NCI-H510A treated with DMSO at 0.1 percent for 48 hours (cell line): ENCODE data around the gene DLG4.

Experiments
- DNase-seq: peaks from one replicate; lab custom pipeline; 2025; lab: John Stamatoyannopoulos, UW

DLG4 gene

DNA sequence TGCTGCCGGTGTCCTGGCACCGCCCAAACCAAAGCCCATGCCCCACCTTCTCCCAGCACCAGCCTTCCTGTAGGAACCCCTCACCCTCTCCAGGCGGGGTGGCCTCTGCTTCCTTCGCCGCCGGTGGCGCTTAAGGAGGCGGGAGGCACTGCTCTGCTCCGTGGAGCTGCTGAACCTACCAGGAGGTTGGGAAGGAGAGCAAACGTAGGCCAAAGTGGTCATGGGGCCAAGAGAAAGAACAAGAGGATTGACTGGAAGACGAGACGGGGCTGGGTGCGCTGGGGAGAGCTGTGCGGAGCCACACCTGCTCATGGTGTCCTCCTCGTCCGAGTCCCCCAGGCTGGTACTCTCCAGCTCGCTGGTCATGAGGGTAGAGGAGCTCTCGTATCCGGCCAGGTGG lies 9.9 kb upstream of the DLG4 start:
- no peak for DNase-seq

DNA sequence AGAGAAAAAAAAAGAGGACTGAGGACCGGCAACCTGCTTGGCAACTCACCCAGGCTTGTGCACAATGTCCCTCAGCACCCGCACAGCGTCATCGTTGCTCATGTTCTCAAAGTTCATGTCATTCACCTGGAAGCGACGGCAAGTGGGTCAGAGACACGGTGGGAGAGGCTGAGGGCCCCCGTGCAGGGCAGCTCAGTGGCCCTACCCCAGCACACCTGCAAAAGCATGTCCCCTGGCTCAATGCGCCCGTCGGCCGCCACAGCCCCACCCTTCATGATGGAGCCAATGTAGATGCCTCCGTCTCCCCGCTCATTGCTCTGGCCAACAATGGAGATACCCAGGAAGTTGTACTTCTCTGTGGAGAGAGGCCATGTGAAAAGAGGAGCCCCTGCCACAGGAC lies 9.3 kb upstream of the DLG4 start:
- no peak for DNase-seq

DNA sequence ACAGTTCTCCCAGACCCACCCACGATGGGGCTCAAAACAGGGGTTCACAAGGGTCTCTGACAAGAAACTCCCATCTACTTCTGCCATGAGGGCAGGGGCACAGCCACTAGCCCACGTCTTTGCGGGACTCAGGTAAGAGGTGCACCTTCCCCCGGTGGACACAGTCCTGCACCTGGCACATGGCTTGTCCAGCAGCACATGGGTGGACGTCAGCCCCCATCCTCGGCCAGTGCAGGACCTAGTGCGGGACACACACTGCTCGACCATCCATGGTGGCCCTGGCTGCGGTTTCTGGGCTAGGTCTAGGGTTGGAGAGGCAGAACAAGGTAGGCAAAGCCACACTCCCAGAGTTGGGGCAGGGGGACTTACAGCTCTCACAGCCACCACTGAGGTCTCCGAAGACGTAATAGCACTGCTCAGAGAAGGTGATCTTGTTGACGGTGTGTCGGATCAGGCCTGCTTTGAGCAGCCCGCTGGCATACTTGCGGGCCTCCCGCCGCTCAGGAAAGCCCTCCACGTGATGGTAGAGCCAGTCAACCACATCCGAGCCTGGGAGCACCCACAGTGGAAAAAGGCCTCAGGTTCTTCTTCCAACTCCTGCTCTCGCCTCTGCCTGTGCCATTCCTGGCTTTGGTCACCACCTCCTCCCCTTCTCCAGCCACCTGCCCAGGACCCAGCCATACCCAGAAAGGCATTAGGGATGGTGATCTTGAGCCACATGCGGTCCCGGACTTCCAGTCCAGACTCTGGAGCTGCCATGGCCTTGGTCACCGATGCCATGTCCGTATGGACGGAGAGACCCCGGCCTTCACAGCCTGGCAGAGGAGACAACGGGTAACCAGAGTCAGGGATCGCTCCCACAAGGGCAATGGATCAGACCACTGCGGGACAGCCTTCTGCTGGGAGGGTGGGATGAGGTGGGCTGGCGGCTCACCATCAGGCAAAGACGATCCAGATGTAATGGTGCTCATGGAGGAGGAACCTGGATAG lies 7.4 kb upstream of the DLG4 start:
- no peak for DNase-seq

DNA sequence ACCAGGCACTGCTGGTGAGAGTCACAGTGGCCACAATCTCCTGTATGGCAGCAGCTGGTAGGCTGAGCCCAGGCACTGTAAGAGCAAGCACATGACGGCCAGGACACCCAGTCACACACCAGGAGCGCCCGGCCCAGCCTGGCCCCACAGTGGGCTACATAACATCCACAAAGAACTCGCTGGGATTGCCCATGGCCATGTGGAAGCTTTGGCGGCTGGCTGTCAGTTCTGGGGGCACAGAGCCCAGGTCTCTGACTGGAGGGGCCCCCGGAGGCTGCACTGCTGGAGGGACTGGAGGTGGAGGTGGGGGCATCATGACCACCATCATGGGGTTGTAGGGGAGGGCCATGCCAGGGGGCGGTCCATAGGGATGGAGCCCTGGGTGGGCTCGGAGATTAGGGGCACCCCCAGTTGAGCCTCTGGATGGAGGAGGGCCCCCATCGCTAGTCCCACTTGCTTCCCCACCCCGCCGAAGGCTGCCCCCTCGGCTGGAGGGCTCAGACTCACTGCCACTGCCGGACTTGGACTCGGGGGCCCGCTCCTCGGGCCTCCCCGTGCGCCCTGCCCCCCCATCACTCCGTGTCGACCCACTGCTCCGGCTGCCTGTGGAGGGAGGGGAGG lies 6.2 kb upstream of the DLG4 start:
- no peak for DNase-seq

DNA sequence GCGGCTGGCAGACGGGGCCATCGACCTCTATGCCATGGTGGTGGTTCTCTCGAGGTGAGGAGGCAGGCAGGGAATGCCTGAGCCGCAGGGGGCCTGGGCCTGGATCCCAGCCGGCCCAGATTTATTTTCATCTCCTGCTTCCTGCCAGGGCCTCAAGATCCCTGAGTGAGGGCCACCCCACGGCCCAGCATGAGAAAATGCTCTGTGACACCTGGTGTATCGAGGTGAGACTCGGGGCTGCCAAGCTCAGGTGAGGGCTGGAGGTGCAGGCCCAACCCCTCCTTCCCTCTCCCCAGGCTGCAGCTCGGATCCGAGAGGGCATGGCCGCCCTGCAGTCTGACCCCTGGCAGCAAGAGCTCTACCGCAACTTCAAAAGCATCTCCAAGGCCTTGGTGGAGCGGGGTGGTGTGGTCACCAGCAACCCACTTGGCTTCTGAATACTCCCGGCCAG lies 5.0 kb upstream of the DLG4 start:
- no peak for DNase-seq

DNA sequence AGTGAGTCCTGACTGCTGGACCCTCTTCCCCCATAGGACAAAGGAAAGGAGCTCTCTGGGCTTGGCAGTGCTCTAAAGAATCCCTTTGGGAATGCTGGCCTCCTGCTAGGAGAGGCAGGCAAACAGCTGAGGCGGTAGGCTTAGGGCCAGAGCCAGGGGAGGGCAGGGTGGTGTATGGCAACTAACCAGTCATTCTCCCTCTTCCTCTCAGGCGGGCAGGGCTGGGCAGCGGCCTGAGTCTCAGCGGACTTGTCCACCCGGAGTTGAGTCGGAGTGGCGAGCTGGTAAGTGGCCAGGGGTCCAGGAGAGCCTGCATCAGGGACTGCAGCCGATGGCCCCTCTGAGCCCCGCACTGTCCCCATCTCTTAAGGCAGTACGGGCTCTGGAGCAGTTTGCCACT lies 4.5 kb upstream of the DLG4 start:
- DNase-seq = no peak

DNA sequence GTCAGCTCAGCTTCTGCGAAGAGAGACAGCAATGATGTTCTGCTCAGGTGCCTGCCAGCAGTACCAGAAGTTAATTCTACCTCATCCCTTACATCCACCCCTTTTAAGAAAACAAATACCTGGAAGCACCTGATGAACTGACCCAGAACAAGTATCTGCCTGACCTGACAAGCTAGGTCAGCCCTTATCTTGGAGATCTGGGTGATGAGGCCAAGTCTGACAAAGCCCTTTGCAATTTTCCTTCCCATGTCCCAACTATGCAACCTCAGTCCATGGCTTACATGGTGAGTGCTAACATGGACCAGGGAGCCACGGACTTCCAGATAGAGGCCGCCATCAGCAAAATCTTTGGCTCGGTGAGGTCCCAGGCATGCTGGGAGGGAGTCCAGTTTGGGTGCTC lies 3.7 kb upstream of the DLG4 start:
- DNase-seq = no peak

DNA sequence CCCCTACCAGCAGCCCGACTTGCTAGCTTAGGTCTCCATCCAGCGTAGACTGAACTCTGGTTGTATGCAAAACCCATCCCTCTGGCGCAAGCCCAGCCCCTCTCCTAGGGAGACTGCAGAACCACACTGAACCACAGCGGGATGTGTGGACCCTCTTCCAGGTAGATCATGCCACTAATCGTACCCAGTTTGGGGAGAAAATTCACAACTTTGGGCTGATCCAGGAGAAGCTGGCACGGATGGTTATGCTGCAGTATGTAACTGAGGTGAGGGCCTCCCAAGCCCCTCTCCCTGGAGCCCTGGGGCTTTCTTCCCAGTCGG lies 3.3 kb upstream of the DLG4 start:
- DNase-seq = no peak

DNA sequence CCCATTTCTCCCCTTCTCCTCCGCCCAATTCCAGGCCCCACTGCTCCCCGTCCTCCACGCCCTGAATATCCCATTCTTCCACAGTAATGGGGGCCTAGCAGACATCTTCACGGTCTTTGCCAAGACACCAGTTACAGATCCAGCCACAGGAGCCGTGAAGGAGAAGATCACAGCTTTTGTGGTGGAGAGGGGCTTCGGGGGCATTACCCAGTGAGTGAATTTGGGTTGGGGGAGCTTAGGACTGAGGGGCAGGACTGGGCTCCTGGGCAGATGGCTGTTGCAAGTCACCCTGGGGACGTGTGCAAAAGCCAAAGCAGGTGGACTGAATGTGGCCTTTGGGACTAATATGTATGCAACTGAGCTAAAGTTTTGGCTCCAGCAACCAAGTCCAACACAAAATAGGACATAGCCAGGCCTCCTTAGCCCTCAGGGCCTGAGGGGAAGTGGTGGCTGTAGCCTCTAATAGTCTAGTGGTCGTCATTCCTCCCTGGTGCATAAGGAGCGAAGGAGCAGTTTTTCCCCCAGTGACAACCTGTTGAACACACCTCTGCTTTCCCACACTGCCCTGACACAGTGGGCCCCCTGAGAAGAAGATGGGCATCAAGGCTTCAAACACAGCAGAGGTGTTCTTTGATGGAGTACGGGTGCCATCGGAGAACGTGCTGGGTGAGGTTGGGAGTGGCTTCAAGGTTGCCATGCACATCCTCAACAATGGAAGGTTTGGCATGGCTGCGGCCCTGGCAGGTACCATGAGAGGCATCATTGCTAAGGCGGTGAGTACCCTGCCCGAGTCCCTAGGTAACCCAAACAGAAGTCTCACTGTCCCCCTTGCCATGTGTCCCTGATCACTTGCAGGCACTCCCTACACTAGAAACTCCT lies 2.7 kb upstream of the DLG4 start:
- DNase-seq = no peak

DNA sequence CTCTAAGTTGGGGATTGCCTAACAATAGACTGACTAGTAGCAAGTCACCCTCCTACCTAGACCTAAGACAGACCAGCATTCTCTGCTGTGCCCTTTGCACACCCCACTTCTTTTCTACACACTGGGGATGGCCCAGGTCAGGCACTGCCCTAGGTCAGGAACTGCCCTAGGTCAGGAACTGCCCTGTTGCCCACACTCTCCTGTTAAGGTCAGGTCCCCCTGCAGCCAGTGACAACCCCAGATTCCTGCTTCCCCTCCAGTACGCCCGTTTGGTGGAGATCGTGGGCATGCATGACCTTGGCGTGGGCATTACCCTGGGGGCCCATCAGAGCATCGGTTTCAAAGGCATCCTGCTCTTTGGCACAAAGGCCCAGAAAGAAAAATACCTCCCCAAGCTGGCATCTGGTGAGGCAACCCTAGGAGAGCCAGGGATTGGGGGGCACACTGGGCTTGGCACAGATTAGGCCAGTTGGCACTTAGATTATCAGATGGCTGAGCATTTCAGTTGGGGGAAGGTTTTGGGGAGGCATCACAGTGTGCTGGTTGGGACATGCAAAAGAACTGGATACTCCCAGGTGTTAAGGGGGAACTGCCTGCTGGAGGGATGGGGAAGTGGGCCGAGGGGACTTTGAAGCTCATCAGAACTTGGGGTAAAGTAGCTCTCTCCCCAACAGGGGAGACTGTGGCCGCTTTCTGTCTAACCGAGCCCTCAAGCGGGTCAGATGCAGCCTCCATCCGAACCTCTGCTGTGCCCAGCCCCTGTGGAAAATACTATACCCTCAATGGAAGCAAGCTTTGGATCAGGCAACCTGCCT lies 1.8 kb upstream of the DLG4 start:
- no peak for DNase-seq

DNA sequence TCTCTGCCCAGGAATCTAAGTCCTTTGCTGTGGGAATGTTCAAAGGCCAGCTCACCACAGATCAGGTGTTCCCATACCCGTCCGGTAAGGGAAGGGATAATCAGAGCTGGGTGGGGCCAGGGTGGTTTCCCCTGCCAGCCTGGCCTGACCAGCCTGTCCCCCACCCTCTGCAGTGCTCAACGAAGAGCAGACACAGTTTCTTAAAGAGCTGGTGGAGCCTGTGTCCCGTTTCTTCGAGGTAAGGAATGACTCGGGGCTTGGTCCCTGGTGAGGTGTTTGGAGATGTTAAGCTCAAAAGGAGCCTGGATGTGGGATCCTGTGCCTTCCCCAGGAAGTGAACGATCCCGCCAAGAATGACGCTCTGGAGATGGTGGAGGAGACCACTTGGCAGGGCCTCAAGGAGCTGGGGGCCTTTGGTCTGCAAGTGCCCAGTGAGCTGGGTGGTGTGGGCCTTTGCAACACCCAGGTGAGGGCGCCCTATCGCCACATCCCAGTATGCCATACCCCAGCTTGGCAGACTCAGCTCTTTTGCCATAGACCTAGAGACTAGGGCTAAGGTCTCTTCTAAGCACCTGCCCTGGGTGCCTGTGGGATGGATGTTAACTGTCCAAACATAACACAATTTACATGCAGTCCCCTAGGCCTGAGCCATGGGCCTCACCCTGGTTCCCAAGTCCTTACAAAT lies 1.1 kb upstream of the DLG4 start:
- peak; percentile 20 for DNase-seq

DNA sequence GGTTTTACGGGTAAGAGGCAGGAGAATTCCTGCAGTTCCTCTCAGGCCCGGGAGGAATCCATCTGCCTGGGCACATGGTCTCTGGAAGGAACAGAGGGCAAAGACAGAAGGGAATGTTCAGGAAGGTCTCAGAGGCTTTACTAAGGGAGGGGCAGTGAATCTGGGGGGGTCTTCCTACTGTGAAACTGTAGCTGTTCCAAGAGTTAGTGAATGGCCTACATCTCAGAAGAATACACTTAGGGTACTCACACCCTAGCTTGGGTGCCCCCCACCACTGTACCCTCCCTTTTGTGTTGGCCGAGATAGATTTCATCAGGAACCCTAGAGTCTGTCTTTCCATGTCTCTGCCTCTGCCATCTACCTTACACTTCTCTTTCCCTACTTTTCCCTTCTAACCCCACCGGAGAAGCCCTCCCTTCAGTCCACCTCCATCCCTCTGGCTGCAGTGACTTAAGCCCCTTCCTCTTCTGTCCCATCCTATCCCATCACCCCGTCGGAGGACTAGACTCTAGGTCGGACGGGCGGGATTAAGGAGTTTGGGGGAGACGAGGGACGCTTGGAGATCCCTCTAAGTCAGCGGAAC lies 316 bp downstream of the DLG4 start:
- no peak for DNase-seq

DNA sequence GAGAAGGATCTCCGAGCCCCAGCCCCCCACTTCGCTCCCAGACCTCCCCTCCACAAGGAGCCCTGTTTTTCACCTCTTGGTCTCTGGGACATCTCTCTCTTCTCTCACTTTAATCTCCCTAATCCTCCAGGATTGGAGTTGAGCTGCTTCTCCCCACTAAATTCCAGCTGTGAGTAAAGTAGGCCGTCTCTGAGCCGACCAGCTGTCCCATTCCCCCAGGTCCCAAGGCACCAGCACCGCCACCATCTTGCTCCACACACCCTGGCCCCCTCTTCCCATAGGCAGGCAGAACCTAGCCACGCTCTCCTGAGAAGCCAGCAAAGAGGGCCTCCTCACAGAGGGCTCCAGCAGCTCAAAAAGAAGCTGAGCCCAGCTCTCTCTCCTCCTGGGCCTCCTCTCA lies 878 bp downstream of the DLG4 start:
- DNase-seq = no peak

DNA sequence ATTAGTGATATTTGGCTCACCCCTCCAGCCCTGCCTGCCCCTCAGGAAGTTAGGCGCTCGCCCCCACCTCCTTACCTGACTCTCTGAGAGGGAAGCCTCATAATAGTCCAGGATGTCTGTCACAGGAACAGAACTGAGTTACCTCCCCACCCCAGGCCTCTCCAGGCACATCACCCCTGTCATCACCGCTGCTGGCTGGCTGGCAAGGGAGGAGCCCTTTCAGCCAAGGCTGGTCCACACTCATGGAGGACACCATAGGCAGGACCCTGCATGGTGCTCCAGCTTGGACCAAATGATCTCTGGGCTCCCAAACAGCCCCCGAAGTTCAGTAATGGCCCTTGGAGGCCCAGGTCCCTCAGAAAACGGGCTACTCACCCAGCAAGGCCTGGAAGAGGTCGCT lies 1.5 kb downstream of the DLG4 start:
- DNase-seq = no peak

DNA sequence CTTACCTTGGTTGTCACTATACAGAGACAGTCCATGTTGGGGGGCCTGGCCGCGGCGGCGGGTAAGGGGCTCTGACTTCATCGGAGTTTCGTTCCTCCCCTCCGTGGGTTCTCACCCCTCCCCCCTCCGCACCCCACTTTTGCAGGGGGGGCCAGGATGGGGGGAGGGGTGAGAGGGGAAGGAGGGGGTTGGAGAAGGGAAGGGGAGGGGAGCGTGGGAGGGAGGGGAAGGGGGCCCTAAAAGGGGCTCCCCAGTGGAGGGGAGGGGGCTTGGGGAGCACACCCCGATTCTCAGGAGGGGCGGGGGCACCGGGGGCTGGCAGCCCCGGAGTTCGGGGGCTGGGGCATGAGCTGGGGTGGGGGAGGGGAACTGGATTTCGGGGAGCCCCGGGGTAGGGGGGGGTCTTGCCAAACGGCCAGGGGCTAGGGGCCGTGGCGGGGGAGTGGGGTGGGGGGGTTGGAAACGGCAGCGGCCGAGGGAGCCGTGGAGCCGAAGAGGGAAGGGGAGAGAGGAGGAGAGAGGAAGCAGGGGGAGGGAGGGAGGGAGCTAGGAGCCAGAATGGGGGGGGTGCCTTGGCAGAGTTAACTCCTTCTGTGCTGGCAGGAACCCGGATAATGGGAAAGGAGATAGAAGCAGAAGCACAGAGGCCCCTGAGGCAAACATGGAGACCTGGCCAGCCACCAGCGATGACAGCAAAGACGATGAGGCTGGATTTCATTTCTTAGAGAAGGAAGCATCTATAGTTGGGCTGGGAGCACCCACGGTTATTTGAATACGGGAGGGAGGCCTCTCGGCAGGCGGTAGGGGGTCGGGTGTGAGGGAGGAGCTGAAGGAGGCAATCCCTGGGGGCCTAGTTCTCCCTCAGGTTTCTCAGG lies 2.3 kb downstream of the DLG4 start:
- peak; percentile 56 for DNase-seq

DNA sequence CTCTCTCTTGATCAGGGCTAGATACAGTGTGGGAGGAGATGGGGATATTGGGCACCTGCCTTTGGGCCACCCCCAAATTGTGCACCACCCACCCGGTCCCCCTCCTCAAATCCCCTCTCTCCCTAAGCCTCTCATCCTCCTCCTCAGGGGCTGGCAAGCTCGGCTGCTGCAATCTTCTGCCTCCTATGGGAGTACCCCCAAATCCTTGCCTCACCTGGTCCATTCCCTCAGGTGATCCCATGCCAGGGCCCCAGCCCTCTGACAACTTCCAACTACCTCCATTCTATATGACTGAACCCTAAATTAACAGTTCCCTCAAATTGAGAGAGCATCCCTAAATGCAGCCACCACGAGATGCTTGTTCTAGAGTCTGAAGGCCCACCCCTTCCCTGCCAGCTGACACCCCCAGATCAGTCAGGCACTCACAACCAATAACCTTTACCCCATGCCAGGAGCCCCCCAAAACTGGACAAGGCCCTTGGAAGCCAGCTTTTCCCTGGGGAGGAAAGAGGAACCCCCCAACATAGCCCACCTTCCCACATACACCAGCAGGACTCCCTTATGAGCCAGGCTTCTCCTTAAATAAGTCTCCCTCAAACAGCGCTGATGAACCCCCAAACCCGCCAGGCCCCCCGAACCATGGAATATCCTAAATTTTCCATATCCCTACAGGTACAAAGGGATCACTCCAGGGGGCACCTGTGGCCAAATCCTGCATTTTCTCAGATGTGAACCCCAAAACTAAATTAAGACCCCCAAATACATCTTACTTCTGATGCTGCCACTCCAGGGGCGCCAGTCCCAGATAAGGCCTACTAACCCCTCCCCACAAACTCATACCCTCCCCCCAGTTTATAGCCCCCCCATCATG lies 3.2 kb downstream of the DLG4 start:
- DNase-seq = no peak

DNA sequence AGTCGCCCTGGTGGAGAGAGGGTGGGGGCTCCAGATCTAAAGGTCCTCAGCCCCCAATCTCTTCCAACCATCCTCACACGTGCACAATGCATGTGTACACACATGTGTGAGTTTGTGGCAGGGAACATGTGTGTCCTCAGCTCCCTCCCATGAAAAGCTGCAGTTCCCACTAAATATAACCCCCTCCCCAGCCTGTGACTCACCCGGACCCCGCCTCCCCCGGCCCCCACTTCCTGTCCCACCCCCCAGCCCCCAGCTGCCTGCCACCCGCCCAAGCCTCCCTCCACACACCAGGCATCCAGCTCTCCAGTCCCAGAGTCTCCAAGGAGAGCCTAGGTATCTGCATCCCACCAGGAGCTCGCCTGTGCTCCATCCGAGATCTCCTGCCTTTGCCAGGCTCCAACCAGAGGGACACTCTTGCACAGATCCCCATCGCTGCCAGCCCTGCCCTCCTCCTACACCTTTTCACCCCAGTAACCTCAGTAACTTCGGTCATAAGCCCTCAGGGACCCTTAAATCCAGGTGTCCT lies 3.9 kb downstream of the DLG4 start:
- DNase-seq = no peak

DNA sequence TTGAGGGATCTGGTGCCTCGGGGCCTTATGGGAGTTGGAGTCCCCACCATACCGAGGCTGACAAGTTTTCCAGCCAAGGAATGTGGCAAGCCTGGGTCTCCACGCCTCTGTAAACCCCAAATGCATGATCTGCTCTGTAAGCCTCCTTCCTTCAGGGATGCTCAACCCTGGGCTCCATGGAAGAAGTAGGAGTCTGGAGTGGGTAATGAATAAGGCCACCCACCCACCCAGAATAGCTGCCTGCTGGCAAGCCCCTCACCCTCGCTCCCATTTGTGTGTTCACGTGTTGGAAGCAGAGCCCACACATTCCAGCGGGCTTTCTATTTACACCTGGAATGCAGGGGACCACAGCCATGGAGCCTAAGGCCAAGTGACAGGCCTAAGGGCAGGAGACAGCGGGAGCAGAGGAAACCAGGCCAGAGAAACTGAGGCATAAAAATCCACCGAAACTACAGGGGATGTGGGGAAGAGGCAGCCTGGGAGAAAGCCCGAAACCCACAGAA lies 4.4 kb downstream of the DLG4 start:
- no peak for DNase-seq
